Measurements from ENCODE around the gene BBLN. TPM values are rescaled to one million over a fixed set of nuclear protein-coding genes. Genes with fewer than 3 reads are reported as not detected.

BBLN gene
- total RNA-seq, 2 experiments from 2014 or later: 77.6 to 90.9 TPM

- ATAC-seq (ENCODE audit: low read depth): no peak
- Mint-ChIP-seq H3K36me3 (no peaks in the 10 kb centered on the region), H3K27me3 (no peaks in the 10 kb centered on the region), H3K4me3 (no peak overlapping the region), H3K9me3 (no peaks in the 10 kb centered on the region), H3K27ac (no peak overlapping the region), H3K4me1 (peaks cover 3% of the 10 kb centered on the region)
- no peak for DNase-seq
- POLR2A ChIA-PET: no interaction called here
Measured at GRCh38 chr9:128153947-128154695, 5.9 kb upstream of the BBLN start.

- Mint-ChIP-seq H3K27ac (no peak overlapping the region), H3K36me3 (no peaks in the 10 kb centered on the region), H3K4me1 (peaks cover 6% of the 10 kb centered on the region), H3K9me3 (no peaks in the 10 kb centered on the region), H3K27me3 (no peaks in the 10 kb centered on the region), H3K4me3 (no peak overlapping the region)
- POLR2A ChIA-PET: no interaction called here
- no peak for DNase-seq
- ATAC-seq (ENCODE audit: low read depth): no peak
Measured at GRCh38 chr9:128155736-128156500, 4.1 kb upstream of the BBLN start.

- POLR2A ChIA-PET: interaction anchor here (0.7 to 2.7 kb wide), 9 partner anchors 17 to 116 kb away, joined by 3 to 22 read pairs (median 3); partner anchors contain the start of genes CIZ1, GOLGA2 and SWI5
- Mint-ChIP-seq H3K36me3 (peaks cover 4% of the 10 kb centered on the region), H3K9me3 (no peaks in the 10 kb centered on the region), H3K27ac (peak overlapping the region; percentile 91), H3K27me3 (no peaks in the 10 kb centered on the region), H3K4me1 (peaks cover 15% of the 10 kb centered on the region), H3K4me3 (peak overlapping the region; percentile 82)
- DNase-seq (peak; percentile 58), ATAC-seq (ENCODE audit: low read depth) (peak; percentile 44)
Measured at GRCh38 chr9:128159522-128159783, 612 bp upstream of the BBLN start.

DNA sequence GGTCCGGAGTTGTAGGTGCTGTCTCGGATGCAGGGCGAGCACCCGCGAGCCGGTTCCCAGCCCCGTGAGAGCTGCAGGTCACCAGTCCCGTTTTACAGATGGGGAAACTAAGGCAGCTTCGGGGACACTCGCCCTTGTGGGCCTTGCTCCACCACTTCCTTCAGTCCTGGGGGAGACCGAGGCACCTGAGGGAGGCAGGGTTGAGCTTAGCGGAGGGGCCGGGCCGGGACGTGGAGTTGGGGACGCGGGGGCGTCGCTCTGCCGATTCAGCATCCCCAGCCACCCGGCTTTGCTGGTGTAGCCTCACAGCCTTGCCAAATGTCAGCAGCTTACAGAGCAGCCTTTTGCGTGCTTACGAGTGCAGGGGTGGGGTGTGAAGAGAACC lies 530 bp downstream of the BBLN start:
- DNase-seq (no peak), ATAC-seq (ENCODE audit: low read depth) (peak; percentile 29)
- no peaks in the 10 kb centered on the region for H3K27me3 Mint-ChIP-seq
- peak overlapping the region; percentile 70 for H3K27ac Mint-ChIP-seq
- H3K4me3 Mint-ChIP-seq: peak overlapping the region; percentile 82
- H3K9me3 Mint-ChIP-seq: no peaks in the 10 kb centered on the region
- peaks cover 4% of the 10 kb centered on the region for H3K36me3 Mint-ChIP-seq
- POLR2A ChIA-PET: interaction anchor here (0.5 to 2.7 kb wide), 9 partner anchors 30 to 235 kb away, joined by 3 to 22 read pairs (median 3); partner anchors contain the start of genes CIZ1, GOLGA2 and SWI5
- peaks cover 15% of the 10 kb centered on the region for H3K4me1 Mint-ChIP-seq

DNA sequence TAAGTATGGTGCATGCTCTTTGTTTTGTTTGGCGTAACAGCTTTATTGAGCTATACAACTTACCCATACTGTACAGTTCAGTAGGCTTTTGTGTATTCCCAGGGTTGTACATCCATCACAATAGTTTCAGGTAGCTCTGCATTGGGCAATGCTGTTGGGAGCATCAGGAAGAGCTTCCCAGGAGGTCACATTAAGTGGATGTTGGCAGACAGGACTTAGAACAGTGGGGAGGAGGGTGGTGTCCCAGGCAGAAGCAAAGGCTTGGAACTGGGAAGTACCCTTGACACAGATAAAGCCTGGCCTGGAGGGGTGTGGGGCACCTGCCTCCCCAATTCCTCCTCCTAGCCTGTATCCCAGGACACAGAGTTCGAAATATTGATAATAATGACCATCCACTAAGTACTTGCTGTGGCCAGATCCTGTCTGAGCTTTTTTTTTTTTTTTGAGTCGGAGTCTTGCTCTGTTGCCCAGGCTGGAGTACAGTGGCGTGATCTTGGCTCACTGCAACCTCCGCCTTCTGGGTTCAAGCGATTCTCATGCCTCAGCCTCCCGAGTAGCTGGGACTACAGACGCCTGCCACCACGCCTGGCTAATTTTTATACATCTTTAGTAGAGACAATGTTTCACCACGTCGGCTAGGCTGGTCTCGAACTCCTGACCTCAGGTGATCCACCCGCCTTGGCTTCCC lies 1.3 kb downstream of the BBLN start:
- H3K27me3 Mint-ChIP-seq: no peaks in the 10 kb centered on the region
- no peak for DNase-seq
- peaks cover 4% of the 10 kb centered on the region for H3K36me3 Mint-ChIP-seq
- H3K27ac Mint-ChIP-seq: peak overlapping the region; percentile 70
- H3K4me3 Mint-ChIP-seq: peak overlapping the region; percentile 82
- ATAC-seq (ENCODE audit: low read depth): no peak
- POLR2A ChIA-PET: interaction anchor here (0.5 to 2.7 kb wide), 10 partner anchors 14 to 234 kb away, joined by 3 to 22 read pairs (median 3); partner anchors contain the start of gene CIZ1
- H3K4me1 Mint-ChIP-seq: peaks cover 15% of the 10 kb centered on the region
- no peaks in the 10 kb centered on the region for H3K9me3 Mint-ChIP-seq

- H3K36me3 Mint-ChIP-seq: peaks cover 6% of the 10 kb centered on the region
- peaks cover 15% of the 10 kb centered on the region for H3K4me1 Mint-ChIP-seq
- no peak for ATAC-seq (ENCODE audit: low read depth)
- POLR2A ChIA-PET: interaction anchor here (0.6 to 0.9 kb wide), 2 partner anchors 13 to 20 kb away, joined by 3 read pairs; no protein-coding TSS in a partner anchor
- no peaks in the 10 kb centered on the region for H3K9me3 Mint-ChIP-seq
- H3K27me3 Mint-ChIP-seq: no peaks in the 10 kb centered on the region
- no peak for DNase-seq
- peak overlapping the region; percentile 25 for H3K27ac Mint-ChIP-seq
- H3K4me3 Mint-ChIP-seq: peak overlapping the region; percentile 18
Measured at GRCh38 chr9:128162215-128163026, 2.4 kb downstream of the BBLN start.

GRCh38 chr9:128163027-128163515 lies 3.0 kb downstream of the BBLN start:
- H3K4me3 Mint-ChIP-seq: no peak overlapping the region

GRCh38 chr9:128163523-128164306 lies 3.6 kb downstream of the BBLN start:
- Mint-ChIP-seq H3K27me3 (no peaks in the 10 kb centered on the region), H3K36me3 (peaks cover 8% of the 10 kb centered on the region), H3K27ac (no peak overlapping the region), H3K4me1 (peaks cover 15% of the 10 kb centered on the region), H3K4me3 (no peak overlapping the region), H3K9me3 (no peaks in the 10 kb centered on the region)
- POLR2A ChIA-PET: no interaction called here
- no peak for ATAC-seq (ENCODE audit: low read depth)
- DNase-seq: no peak

More at GRCh38 chr9:128163027-128163515, 3.0 kb downstream of the BBLN start:
- Mint-ChIP-seq H3K4me1 (peaks cover 15% of the 10 kb centered on the region), H3K27me3 (no peaks in the 10 kb centered on the region), H3K27ac (no peak overlapping the region), H3K36me3 (peaks cover 6% of the 10 kb centered on the region), H3K9me3 (no peaks in the 10 kb centered on the region)
- DNase-seq: no peak
- POLR2A ChIA-PET: no interaction called here
- no peak for ATAC-seq (ENCODE audit: low read depth)

- no peaks in the 10 kb centered on the region for H3K9me3 Mint-ChIP-seq
- POLR2A ChIA-PET: no interaction called here
- ATAC-seq (ENCODE audit: low read depth) (no peak), DNase-seq (no peak)
- H3K27me3 Mint-ChIP-seq: no peaks in the 10 kb centered on the region
- H3K36me3 Mint-ChIP-seq: peaks cover 11% of the 10 kb centered on the region
- H3K27ac Mint-ChIP-seq: no peak overlapping the region
- H3K4me1 Mint-ChIP-seq: peaks cover 13% of the 10 kb centered on the region
- no peak overlapping the region for H3K4me3 Mint-ChIP-seq
Measured at GRCh38 chr9:128164307-128164885, 4.3 kb downstream of the BBLN start.

GRCh38 chr9:128166169-128166568 lies 6.1 kb downstream of the BBLN start:
- no peak overlapping the region for H3K4me3 Mint-ChIP-seq

DNA sequence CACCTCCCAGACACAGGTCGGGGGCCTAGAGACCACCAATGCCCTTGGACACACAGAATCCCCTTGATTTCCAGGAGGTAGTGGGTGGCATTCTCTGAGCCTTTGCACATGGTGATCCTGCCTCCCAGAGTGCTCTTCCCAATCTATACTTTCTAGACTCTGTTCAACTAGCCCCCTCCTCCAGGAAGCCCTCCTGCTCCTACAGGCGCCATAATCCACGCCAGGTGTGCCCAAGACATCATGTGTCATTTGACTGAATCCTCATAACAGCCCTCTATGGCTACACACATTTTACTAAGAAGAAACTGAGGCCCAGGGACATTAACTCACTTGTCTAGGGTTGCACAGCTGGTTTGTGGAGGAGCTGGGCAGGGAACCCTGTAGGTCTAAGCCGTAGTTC lies 7.1 kb downstream of the BBLN start:
- Mint-ChIP-seq H3K9me3 (no peaks in the 10 kb centered on the region), H3K4me1 (peaks cover 5% of the 10 kb centered on the region), H3K4me3 (no peak overlapping the region), H3K27me3 (no peaks in the 10 kb centered on the region), H3K27ac (peak overlapping the region; percentile 35), H3K36me3 (peaks cover 12% of the 10 kb centered on the region)
- ATAC-seq (ENCODE audit: low read depth): no peak
- POLR2A ChIA-PET: no interaction called here
- no peak for DNase-seq

More at GRCh38 chr9:128166169-128166568, 6.1 kb downstream of the BBLN start:
- Mint-ChIP-seq H3K4me1 (peaks cover 7% of the 10 kb centered on the region), H3K9me3 (no peaks in the 10 kb centered on the region), H3K27ac (no peak overlapping the region), H3K27me3 (no peaks in the 10 kb centered on the region), H3K36me3 (peaks cover 12% of the 10 kb centered on the region)
- no peak for DNase-seq
- no peak for ATAC-seq (ENCODE audit: low read depth)
- POLR2A ChIA-PET: no interaction called here
